Lower leg skin (tissue), 3 donors: ENCODE results near the gene CREB5.

Source experiments
- CTCF ChIP-seq, 3 donors: fragments of 450-650 bp; IDR thresholded peaks; one replicate each; pipeline ENCODE4 v1.5.1; 2016; ENCODE audit warnings: antibody characterized with exemption in 3 of 3, mild to moderate bottlenecking in 3 of 3, moderate library complexity in 2 of 3
- POLR2A ChIP-seq, 2 donors: fragments of 450-650 bp; IDR thresholded peaks; one replicate each; pipeline ENCODE4 v1.6.1; 2016 to 2017; ENCODE audit warnings: antibody characterized with exemption in 2 of 2, mild to moderate bottlenecking in 1 of 2, moderate library complexity in 1 of 2

- TF ChIP-seq POLR2A (IDR thresholded peaks at IDR 0.05) (no peak), CTCF (IDR thresholded peaks at IDR 0.05) (no peak)
Observed at GRCh38 chr7:28779954-28780353, 367.6 kb downstream of the CREB5 start.
